Effector memory CD4-positive, alpha-beta T cell (primary cell): ENCODE results near the gene PEA15.

Source experiments
- DNase-seq, 3 donors: peaks; one replicate each; pipeline ENCODE4 v3.0.0-alpha.2; 2020
- H3K27ac ChIP-seq: 2 replicates; pipeline ENCODE4 v1.7.0; 2013; ENCODE audit warnings: mild to moderate bottlenecking, low read length, moderate library complexity; ENCODE audit not compliant: insufficient read depth, poor library complexity, severe bottlenecking
- H3K27me3 ChIP-seq: replicated peaks from 2 replicates; pipeline ENCODE4 v1.7.0; 2013; ENCODE audit warnings: mild to moderate bottlenecking, low read length; ENCODE audit not compliant: insufficient read depth, control insufficient read depth, poor library complexity, severe bottlenecking
- H3K36me3 ChIP-seq: 2 replicates; pipeline ENCODE4 v1.7.0; 2013; ENCODE audit warnings: mild to moderate bottlenecking, low read length, moderate library complexity; ENCODE audit not compliant: control insufficient read depth, insufficient read depth
- H3K4me1 ChIP-seq: 2 replicates; pipeline ENCODE4 v1.7.0; 2013; ENCODE audit warnings: low read length, mild to moderate bottlenecking; ENCODE audit not compliant: control insufficient read depth, insufficient read depth, poor library complexity, severe bottlenecking
- H3K4me3 ChIP-seq: 2 replicates; pipeline ENCODE4 v1.7.0; 2013; ENCODE audit warnings: low read length, low read depth, mild to moderate bottlenecking; ENCODE audit not compliant: insufficient read depth, poor library complexity, severe bottlenecking
- H3K9me3 ChIP-seq: 2 replicates; pipeline ENCODE4 v1.7.0; 2013; ENCODE audit warnings: mild to moderate bottlenecking, low read length, moderate library complexity; ENCODE audit not compliant: control insufficient read depth

The PEA15 gene

DNA sequence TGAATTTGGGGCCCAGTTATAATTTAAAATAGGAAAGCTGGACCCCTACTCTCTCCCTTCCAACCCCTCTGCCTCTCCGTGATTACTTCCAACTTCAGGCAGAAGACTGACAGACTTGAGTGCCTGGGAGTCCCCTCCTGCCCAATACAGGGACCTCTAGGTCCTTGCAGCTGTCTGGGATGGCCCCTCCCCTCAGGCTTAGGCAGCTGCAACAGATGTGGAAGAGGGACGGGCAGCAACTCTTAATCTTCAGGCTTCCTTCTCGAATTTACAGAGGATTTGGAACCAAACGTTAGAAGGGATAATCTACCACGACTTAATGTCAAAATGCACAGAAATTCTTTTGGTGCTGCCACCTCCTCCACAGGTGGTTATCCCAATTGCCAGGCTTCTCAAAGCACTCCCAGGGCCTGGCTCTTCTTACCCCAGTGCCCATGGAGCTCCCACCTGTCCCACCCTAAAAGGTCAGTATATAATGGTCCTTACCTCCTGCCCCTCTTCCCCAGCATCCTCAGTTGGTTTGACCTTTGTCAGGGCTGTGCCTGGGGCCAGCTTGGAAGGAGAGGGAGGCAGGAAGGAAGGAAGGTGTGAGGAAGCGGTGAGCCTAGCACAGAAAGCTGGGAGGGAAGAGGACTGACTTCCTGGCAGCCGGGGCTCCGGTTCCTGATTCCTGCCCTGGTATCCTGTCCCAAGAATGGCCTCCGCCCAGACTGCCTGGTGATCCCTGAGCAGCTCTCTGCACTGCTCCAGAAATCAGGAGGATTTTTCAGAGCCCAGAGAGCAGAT lies 2.8 kb downstream of the PEA15 start:
- no peak overlapping the region for H3K4me3 ChIP-seq
- no peak for DNase-seq
- peaks cover 12% of the 10 kb centered on the region for H3K4me1 ChIP-seq
- H3K36me3 ChIP-seq = peaks cover 9% of the 10 kb centered on the region
- no peak overlapping the region for H3K27ac ChIP-seq
- no peaks in the 10 kb centered on the region for H3K9me3 ChIP-seq
- no peaks in the 10 kb centered on the region for H3K27me3 ChIP-seq

DNA sequence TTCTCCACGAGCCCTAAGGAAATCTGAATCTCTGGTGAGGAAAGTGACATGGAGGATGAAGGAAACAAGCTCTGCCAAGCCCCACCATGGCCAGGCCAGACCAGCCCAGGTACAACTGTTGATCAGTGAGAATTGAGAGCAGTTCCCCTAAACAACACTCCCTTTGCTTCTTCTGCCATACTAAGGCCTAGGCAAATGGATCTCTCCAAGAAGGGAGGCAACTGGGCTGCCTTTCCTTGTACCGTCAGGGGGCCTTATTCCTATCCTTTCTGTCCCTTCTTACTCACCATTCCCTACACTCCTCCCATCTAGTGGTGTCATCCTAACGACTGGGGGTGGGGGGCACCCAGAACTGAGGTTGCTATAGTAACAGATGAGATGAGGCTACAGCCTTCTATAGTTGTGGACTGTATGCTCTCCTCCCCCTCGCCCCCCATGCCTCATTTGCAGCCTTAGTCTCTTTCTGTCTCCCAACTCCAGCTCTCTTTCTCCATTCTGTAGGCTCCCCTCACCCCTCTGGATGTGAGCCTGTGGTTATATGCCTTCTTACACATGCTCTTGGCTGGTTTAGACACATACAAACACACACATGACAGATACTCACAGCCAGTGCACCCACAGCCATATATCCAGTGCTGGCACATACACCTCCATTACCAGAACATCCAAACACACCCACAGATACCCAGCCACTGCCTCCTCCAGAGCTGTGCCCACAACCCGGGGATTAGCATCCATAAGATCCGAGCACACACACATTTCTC lies 3.6 kb downstream of the PEA15 start:
- Histone ChIP-seq H3K4me1 (peaks cover 12% of the 10 kb centered on the region), H3K27ac (no peak overlapping the region), H3K9me3 (no peaks in the 10 kb centered on the region), H3K27me3 (no peaks in the 10 kb centered on the region), H3K36me3 (peaks cover 15% of the 10 kb centered on the region), H3K4me3 (no peak overlapping the region)
- DNase-seq = no peak

DNA sequence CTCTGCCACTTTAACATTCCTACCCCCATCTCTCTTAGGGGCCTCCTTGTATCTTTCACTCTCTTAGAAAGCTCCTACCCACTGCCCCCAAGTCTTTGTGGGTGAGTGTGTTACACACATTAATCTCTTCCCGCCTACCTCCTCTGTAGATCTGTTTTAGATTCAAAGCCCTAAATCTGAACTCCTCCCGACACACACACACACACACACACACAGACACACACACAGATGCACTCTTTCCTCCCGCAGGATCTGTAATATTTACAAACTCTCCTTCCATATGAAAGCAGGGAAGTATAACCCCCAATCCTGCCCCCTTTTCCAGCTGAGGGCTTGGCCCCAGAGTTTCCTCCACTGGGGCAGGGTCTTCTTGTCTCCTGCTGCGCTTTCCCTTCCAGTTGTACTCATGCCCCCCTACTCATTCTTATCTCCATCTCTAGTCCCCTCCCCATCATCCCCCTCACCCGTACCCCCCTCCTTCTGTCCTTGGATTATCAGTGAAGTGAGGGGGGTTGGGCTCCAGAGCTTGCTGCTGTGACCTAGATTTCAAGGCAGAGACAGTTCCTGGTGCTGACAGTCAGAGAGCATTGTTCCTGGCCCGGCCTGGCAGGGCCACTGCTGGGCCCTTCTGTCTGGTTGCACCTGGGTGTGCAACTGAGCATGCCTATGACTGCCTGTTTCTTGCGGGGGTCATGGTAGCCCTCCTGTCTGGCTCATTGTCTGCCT lies 4.3 kb downstream of the PEA15 start:
- H3K4me3 ChIP-seq = no peak overlapping the region
- no peak overlapping the region for H3K27ac ChIP-seq
- H3K36me3 ChIP-seq = peaks cover 23% of the 10 kb centered on the region
- no peak for DNase-seq
- no peaks in the 10 kb centered on the region for H3K9me3 ChIP-seq
- H3K27me3 ChIP-seq = no peaks in the 10 kb centered on the region
- H3K4me1 ChIP-seq = peaks cover 12% of the 10 kb centered on the region

DNA sequence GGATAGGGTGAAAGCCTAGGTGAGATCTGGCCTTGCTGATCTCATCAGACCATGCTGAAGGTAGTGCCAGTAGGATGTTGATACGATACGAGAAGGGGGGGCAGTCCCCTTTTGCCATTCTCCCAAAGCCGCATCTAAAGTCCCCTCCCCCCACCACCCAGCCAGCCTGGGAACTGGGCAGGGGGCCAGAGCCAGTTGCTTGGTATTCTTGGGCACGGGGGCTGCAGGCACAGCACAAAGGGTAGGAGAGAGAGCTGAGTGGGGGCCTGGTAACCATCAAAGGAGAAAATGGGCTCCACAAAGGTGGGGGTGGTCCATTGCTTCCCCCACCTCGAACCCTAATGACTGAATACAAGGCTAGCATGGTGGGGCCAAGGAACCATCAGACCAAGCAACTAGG lies 5.4 kb downstream of the PEA15 start:
- H3K9me3 ChIP-seq = no peaks in the 10 kb centered on the region
- H3K4me3 ChIP-seq = no peak overlapping the region
- H3K27ac ChIP-seq = no peak overlapping the region
- no peak for DNase-seq
- no peaks in the 10 kb centered on the region for H3K27me3 ChIP-seq
- peaks cover 8% of the 10 kb centered on the region for H3K4me1 ChIP-seq
- H3K36me3 ChIP-seq = peaks cover 34% of the 10 kb centered on the region

DNA sequence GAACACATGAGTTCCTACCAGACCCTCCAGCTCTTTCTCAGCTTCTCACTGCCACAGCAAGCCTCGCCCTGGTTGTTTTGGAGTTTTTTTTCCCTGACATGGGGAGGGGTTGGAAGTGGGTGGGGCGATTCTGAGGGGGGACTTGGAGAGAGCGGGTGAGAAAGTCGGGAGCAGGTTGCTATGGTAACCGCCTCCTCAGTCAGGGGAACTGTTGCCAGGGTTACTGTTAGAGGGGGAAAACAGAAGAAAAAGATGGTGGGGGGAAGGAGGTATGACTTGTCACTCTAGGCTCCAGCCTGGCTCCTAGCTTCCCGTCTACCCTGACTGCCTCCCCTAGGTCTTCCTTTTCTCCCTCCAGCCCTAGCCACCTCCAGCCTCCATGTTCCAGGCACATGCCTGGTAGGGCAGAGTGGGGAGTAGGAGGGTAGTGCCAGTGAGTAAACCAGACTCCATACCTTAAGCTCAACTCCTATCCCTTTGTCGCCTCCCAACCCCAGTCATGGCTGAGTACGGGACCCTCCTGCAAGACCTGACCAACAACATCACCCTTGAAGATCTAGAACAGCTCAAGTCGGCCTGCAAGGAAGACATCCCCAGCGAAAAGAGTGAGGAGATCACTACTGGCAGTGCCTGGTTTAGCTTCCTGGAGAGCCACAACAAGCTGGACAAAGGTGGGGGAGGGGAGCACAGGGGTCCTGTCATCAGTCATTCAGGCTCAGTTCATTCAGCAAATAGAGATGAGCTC lies 6.0 kb downstream of the PEA15 start:
- Histone ChIP-seq H3K4me3 (no peak overlapping the region), H3K9me3 (no peaks in the 10 kb centered on the region), H3K27me3 (no peaks in the 10 kb centered on the region), H3K36me3 (peaks cover 34% of the 10 kb centered on the region), H3K27ac (no peak overlapping the region), H3K4me1 (peaks cover 2% of the 10 kb centered on the region)
- DNase-seq = no peak

DNA sequence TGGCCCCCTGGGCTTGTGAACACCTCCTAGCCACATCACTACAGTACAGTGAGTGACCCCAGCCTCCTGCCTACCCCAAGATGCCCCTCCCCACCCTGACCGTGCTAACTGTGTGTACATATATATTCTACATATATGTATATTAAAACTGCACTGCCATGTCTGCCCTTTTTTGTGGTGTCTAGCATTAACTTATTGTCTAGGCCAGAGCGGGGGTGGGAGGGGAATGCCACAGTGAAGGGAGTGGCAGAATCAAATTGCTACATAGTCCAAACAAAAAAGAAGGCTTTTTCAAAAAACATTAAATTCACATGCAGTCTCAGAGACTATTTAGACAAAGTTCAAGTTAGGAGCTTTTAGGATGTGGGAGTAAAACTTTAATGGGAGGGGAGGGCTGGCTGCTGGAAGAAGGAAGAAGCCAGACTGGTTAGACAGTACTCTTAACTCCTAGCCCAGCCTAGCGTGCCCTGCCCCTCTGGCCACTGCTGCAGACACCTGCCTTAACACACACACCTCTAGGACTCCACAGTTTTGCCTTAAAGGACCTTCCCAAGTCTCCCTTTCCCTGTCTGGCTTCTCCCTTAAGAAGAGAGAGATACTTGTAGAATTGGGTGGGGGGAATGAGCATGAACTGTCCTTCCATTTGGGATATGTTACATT lies 9.4 kb downstream of the PEA15 start:
- H3K4me1 ChIP-seq = no peaks in the 10 kb centered on the region
- H3K36me3 ChIP-seq = peaks cover 64% of the 10 kb centered on the region
- no peaks in the 10 kb centered on the region for H3K27me3 ChIP-seq
- no peak for DNase-seq
- H3K9me3 ChIP-seq = no peaks in the 10 kb centered on the region
- no peak overlapping the region for H3K27ac ChIP-seq
- no peak overlapping the region for H3K4me3 ChIP-seq

DNA sequence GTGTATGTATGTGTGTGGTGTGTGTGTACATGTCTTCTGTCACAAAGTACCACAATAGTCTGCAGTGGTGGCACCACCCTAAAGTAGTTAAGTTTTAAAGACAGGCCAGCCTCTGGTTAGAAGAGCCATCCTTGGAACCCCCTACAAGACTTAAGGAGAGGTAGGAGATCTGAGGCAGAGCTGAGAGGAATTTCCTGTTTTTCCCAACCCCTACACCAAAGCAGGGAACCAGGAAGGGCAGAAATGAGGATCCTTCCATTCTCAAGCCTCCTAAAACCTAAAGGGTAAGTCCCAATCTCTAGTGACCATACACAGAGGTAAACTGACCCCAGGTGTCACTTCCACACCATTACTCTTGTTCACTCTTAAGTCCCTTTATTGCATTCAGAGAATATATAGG lies 11.1 kb downstream of the PEA15 start:
- Histone ChIP-seq H3K9me3 (no peaks in the 10 kb centered on the region), H3K4me3 (no peak overlapping the region), H3K4me1 (no peaks in the 10 kb centered on the region), H3K27ac (no peak overlapping the region), H3K27me3 (no peaks in the 10 kb centered on the region), H3K36me3 (peaks cover 80% of the 10 kb centered on the region)
- DNase-seq = no peak

DNA sequence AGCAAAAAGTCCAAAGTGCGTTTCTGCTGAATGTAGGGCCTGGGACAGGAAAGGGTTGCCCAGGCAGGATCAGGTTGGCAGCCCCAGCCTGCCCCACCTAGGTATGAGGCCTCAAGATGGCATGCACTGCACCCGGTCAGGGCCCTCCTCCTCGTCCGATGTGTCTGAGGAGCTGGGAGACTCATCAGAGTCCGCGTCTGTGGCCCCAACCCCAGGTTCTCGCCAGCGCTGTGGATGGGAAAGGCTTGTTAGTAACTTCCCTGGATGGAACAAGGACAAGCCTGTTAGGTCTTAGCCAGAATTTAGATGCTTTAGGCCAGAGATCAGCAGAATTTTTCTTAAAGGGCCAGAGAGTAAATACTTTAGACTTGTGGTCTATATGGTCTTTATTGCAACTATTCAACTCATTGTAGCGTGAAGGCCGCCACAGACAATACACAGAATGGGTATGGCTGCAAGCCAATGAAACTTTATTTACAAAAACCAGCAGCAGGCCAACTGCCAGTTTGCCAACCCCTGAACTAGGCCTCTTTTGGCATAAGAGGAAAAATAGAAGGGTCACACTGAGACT lies 12.4 kb downstream of the PEA15 start:
- DNase-seq = no peak
- Histone ChIP-seq H3K27me3 (no peaks in the 10 kb centered on the region), H3K27ac (no peak overlapping the region), H3K4me1 (no peaks in the 10 kb centered on the region), H3K9me3 (no peaks in the 10 kb centered on the region), H3K36me3 (peaks cover 88% of the 10 kb centered on the region), H3K4me3 (no peak overlapping the region)
